HG03103 (cell line): ENCODE data around the gene CFAP58.

Experiments
- ATAC-seq: cut with Tn5 transposase; IDR thresholded peaks from one replicate; pipeline ENCODE4 v1.9.1; 2021; ENCODE audit warnings: low read depth; ENCODE audit not compliant: unreplicated experiment

The CFAP58 gene

GRCh38 chr10:104333728-104334373 lies 19.8 kb upstream of the CFAP58 start:
- no peak for ATAC-seq

DNA sequence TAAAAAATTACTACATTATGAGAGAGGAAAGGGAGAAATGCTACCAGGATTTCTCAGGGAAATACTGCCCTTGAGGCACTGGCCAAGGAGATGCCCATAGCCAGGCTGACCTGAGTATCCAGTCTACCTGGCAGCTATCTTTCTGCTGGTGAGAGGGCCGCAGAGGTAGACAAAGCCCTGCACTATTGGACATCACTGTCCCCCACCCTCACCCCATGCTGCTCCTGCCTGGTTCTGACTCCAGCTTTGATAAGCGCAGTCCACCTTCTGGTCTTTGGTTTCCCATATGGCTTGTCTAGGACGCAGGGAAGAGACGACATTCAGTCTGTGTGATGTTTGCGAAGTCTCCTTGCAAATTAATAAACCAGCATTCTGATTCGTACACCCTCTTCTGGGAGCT lies 19.1 kb upstream of the CFAP58 start:
- no peak for ATAC-seq

DNA sequence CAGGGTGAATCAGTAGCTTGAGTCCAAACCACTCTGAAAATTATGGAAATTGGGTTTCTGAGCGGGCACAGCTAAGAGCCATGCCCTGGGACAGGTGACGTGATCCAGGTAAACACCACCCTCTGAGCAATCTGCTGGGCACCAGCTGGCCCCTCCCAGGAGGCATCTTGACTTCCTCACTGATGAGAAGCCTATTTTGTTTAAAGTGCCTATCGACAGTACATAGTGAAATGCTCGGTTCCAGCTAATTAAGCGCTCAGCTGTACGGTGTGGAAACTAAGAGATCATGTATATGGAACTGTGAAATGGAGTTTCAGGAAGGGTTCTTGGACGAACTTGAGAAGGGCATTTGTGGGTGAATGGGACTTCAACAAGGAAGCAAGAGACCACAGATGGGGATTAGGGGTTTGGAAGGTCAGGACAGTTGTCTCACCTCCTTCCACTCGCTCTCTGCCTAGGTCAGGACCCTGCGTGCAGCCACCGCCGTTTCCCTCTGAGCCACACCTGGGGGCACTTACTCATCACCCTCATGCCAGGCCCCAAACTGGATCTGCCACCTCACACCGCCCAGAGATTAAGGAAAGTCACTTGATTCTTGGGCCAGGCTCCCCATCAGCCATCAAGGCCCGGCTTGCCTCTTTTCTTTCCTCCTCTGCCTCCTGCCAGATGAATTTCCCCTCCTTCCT lies 18.5 kb upstream of the CFAP58 start:
- ATAC-seq = no peak

- ATAC-seq = peak; percentile 9
These were observed 16.7 kb upstream of the CFAP58 start for GRCh38 chr10:104336821-104337467.

- peak; percentile 42 for ATAC-seq
These were observed 16.1 kb upstream of the CFAP58 start for GRCh38 chr10:104337521-104337984.

DNA sequence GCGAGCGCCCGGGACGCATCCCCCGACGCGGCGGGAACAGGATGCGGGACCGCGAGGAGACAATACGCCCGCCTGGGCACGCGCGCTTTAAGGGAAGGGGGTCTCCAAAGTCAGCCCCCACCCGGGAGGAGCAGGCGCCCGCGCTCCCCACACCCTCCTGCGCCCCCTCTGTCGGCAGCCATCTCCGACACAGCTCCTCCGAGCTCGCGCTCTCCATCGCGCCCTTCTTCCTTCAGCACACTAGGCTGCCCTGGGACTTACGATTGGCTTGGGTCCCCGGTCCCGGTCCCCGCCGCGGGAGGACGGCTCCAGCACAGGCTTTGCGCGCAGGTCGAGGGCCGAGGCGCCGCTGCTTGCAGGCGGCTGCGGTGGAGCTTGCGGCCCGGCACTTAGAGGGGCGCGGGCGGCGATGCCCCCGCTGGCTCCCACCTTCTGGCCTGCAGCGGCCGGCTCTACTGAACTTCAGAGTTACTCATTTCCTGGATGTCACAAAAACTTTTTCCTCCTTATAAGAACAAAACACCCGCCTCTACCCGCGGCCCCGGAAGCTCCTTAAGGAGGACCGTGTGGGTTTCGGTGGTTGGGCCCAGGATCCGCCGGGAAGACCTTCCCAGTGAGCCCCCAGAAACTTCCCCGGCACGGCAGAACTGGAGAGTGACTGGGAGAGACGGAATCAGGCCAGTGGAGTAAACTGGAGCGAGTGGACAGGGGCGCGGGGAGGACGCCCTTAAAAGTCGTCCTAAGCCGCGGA lies 15.5 kb upstream of the CFAP58 start, which contains the start of gene ITPRIP:
Gene ITPRIP, minus strand, starts transcription at position 481 of the 751 bp plus-strand sequence. CDS start 22,414 bp downstream, outside the sequence.
- ATAC-seq = peak; percentile 45

GRCh38 chr10:104339469-104340110 lies 14.0 kb upstream of the CFAP58 start:
- no peak for ATAC-seq

DNA sequence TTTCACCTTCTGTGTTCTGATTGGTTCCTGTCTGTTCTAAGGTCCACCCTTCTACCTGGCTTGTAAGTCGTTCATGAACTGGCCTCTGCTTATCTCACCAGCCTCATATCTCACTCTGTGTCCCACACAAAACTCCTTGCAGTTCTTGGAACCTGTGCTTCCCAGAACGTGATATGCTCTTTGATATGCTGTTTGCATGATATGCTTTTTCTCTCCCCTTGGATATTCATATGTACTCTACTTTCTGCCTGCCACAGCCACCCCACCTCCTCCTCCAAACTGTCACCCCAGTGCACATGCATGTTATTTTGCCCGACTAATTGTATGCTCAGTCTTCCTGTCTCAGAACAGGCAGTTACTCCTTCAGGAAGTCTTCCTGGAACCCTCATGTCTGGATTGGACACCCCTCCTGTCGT lies 13.5 kb upstream of the CFAP58 start:
- ATAC-seq = no peak

DNA sequence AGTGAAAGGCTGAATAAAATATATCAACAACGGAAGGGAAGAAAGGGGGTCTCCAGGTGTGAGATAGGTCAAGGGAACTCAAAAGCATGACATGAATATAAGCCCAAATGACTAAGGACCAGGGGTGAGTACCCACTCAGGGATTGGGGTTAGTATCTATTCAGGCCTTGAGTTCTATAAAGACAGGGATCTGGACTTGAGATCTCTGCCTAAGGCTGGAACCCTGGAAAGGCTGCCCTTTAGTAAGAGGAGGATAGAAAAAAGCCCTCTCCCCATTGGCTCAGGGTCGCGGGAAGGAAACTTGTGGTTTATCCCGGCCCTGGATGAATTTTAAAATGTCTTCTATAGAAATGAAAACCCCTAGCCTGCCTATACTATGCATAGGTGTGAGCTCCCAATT lies 13.0 kb upstream of the CFAP58 start:
- ATAC-seq = no peak

DNA sequence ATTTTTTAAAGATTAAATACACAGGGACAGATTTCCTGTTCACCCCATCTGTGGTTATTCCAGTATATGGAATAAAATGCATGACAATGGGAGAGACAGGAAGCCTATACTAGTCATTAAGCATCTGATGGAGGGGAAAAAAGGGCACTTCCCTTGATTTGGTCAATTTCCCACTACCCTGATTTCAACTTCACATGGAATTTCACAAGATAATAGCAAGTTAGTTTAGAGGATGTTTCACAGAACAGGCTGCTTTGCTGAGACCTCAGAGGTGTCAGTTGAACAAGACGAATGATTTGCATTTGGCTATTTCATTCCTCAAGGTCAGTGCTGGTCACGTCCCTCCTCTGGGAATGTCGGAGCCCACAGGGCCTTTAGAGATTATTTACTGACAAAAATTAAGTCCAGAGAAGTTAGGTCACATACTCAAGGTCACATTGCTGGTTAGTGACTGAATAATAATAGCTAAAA lies 10.7 kb upstream of the CFAP58 start:
- no peak for ATAC-seq

GRCh38 chr10:104344219-104344618 lies 9.4 kb upstream of the CFAP58 start:
- no peak for ATAC-seq

DNA sequence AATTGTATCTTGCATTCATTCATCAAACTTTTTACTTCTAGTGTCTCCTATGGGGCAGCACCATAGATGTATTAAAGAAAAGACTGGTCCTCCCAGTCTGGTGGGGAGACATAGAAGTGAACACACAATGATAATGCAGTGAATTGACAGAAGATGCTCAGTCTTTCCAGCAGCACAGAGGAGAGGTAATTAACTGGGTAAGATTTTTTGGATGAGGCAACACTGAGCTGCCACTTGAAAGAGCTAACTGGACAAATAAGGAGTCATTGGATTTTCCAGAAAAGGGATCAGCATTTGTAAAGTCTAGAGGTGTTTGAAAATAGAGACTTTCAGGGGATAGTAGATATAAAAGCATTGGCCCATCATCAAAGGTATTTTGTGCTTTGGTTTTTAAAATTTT lies 8.1 kb upstream of the CFAP58 start:
- no peak for ATAC-seq

GRCh38 chr10:104345941-104346340 lies 7.7 kb upstream of the CFAP58 start:
- no peak for ATAC-seq

DNA sequence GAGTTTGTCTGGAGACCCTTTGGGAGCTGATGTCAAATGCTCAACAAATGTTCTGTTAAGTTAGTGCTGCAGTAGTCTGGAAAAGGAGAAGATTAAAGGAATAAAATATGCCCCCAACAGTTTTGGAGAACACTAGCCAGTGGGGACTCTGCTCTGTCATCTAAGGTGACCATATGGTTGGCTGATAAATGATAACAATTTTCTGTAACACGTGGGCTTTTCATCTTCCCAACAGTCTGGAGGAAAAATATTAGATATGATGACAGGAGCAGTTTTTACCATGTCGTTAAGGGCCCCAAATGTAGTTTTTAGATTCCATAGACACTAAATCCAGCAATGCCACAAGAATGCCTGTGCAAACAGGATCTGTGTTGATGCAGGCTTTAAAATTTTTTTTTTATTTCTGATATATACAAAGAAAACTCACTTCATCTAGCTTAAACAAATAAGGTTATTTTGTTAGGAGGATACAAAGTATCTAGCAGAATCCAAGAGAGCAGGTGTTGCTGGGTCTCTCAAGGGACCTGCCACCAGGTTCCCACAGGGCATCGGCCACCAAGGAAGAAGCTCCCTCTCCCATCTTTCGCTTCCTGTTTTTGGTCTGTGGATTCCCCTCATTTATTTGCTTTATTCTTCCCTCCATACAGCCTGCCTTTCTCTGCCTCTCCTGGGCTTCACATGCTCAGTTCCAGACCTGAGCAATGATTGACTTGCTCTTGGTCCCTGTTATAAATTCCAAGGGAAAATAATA lies 6.2 kb upstream of the CFAP58 start:
- ATAC-seq = no peak

DNA sequence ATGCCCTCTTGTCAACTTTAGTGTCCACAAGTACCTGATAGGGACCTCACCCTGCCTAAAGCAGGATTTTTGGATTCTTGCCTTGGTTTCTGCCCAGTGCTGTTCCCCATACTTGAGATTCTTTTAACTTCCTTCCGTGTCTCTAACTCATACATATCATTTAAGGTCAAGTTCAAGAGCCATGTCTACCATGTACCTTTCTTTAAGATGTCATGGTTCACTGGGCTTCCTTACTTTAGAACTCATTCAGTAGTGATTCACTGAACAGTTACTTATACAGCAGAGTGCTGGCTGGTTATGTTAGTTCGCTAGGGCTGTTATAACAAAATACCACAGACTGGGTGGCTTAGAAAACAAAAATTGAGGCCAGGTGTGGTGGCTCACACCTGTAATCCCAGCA lies 5.0 kb upstream of the CFAP58 start:
- no peak for ATAC-seq

DNA sequence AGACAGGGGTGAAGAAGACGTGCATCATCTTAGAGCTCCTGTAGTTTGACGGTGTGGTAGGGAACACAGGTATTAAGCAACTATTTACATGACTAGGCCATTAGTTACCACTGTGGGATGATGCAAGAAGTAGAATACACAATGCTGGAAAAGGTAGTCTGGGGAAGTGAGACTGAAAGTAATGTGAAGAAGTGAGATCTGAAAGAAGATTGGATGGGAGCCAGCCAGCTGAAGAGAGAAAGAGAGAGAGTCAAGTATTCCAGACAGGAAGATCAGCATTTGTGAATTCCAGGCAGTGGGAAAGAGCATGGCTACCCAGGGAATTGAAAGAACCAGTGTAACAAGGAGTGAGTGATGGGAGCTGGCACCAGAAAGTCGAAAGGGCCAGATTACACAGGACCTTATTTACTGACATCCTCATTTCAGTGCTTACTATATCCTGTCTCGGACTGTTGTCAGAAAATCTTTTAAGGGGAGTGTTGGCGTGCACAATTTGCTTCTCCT lies 4.0 kb upstream of the CFAP58 start:
- peak; percentile 57 for ATAC-seq

DNA sequence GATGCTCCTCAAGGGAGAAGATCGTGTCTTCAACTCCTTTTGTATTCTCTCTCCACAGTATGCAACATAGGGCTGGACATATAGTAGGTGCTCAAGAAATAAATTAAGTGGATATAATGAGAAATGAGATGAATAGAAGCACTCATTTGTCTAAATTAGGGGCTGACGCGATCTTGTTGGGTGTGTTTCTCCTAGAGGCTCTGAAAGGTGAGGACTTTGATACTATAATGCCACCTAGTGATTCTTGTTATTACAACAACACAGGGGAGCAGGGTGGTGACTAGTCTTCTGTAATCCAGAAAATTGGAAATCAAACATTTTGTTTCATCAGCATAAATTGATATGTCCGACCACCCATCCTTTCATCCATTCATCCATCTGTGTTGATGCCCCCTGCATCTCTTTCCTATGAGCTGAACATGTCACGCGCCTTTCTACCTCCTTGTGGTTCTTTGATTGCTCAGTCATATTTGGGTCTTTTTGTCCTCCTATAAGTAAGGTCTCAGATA lies 3.5 kb upstream of the CFAP58 start:
- peak; percentile 38 for ATAC-seq

DNA sequence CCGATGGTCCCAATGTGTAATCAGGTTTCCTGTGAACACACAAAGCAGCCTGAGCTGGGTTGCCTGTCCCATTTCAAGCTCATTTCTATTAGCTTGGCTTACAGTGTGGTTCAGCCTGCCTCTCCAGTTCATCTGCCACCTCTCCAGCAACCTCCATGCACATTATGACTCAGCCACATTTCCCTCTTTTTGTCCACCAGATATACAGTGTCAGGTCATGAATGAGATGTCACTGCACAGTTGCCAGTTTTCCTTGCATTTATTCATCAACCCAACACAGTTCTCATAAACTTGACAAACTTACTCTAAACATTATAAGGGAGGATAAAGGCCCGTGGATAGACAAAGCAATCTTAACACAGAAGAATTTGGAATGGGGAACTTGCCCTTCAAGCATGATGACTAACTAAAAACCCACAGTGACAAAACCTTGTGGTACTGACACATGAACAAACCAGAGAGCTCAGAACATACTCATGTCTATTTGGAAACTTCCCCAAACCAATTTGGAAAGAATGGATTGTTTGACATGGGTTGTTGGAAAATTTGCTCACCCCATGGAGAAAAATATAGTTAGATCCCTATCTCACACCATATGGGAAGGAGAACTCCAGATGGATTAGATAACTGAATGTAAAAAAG lies 2.5 kb upstream of the CFAP58 start:
- no peak for ATAC-seq

GRCh38 chr10:104351919-104352318 lies 1.7 kb upstream of the CFAP58 start:
- no peak for ATAC-seq
